ENCODE data around the gene FAM120AOS.

FAM120AOS gene

GRCh38 chr9:93427655-93428379 is 25.6 kb downstream of the FAM120AOS start:
- TF ChIP-seq CTCF (conservative IDR thresholded peaks at IDR 0.05), result 0 out of 2 replicates have a peak, but pooled peaks have one; percentile 10
- H3K27ac ChIP-seq, result peak overlapping the region; percentile 2; the same call in 1 of the 2 replicates

- peak overlapping the region; percentile 75 for H3K27ac ChIP-seq
- no peak for TF ChIP-seq CTCF (conservative IDR thresholded peaks at IDR 0.05)
Measured at GRCh38 chr9:93422977-93423616, 30.3 kb downstream of the FAM120AOS start.

GRCh38 chr9:93419023-93419422 is 34.4 kb downstream of the FAM120AOS start:
- no peak for TF ChIP-seq CTCF (conservative IDR thresholded peaks at IDR 0.05)
- H3K27ac ChIP-seq, result no peak overlapping the region

- TF ChIP-seq CTCF (conservative IDR thresholded peaks at IDR 0.05), result no peak
Measured at GRCh38 chr9:93417538-93417937, 35.8 kb downstream of the FAM120AOS start.

GRCh38 chr9:93416530-93417235 is 36.7 kb downstream of the FAM120AOS start:
- no peak overlapping the region for H3K27ac ChIP-seq
- TF ChIP-seq CTCF (conservative IDR thresholded peaks at IDR 0.05), result no peak

More at GRCh38 chr9:93417538-93417937, 35.8 kb downstream of the FAM120AOS start:
- H3K27ac ChIP-seq, result no peak overlapping the region

- H3K27ac ChIP-seq, result no peak overlapping the region
- TF ChIP-seq CTCF (conservative IDR thresholded peaks at IDR 0.05), result no peak
Measured at GRCh38 chr9:93415176-93415690, 38.1 kb downstream of the FAM120AOS start.

- H3K27ac ChIP-seq, result no peak overlapping the region
- TF ChIP-seq CTCF (conservative IDR thresholded peaks at IDR 0.05), result no peak
Measured at GRCh38 chr9:93413530-93413929, 39.9 kb downstream of the FAM120AOS start.
